Spinal cord (tissue), 10 donors: ENCODE measurements around the gene ABCF3. TPM values are rescaled to one million over a fixed set of nuclear protein-coding genes. Genes with fewer than 3 reads are reported as not detected.

ENCODE experiments used
- DNase-seq, 6 donors: peaks; one replicate each; pipeline versions ENCODE4 v3.0.0 to v3.0.0-alpha.2; 2013 to 2015; ENCODE audit warnings: low spot score in 6 of 6, low read depth in 4 of 6
- H3K27ac ChIP-seq: one replicate; pipeline ENCODE4 v1.5.1; 2013; ENCODE audit warnings: low read depth, low read length, control low read depth
- H3K27me3 ChIP-seq: one replicate; pipeline ENCODE4 v1.6.1; 2013; ENCODE audit warnings: low read length; ENCODE audit not compliant: control insufficient read depth, insufficient read depth
- H3K36me3 ChIP-seq: one replicate; pipeline ENCODE4 v1.6.1; 2013; ENCODE audit warnings: low read length; ENCODE audit not compliant: control insufficient read depth, insufficient read depth
- H3K4me1 ChIP-seq: one replicate; pipeline ENCODE4 v1.6.1; 2013; ENCODE audit warnings: low read length; ENCODE audit not compliant: control insufficient read depth, insufficient read depth
- H3K4me3 ChIP-seq: one replicate; pipeline ENCODE4 v1.5.1; 2013; ENCODE audit warnings: low read depth, low read length, control low read depth
- H3K9me3 ChIP-seq: one replicate; pipeline ENCODE4 v1.6.1; 2013; ENCODE audit warnings: low read length; ENCODE audit not compliant: control insufficient read depth, insufficient read depth
- WGBS: methylation state at CpG from one replicate; pipeline ENCODE4 v1.1.5; 2013; ENCODE audit warnings: missing lambda C conversion rate; ENCODE audit not compliant: insufficient coverage; 5-methylcytosine and 5-hydroxymethylcytosine counted together
- polyA plus RNA-seq, 2 donors: library from polyadenylated mRNA; unstranded; fragments of 120-200 nt; gene quantifications; one replicate each; pipeline ENCODE4 v1.2.1, GENCODE V29; 2013; ENCODE audit not compliant: insufficient read length in 2 of 2
- total RNA-seq, 2 donors: library from RNA; depleted of rRNA in 1 of 2; stranded (reverse); fragments of 120-200 nt in 1 of 2; fragments of >200 nt in 1 of 2; gene quantifications; one replicate each; pipeline versions ENCODE4 v1.2.3 to v1.2.4, GENCODE V29; 2013 to 2014
- donor health status: healthy.

ABCF3 gene
- total and polyA plus RNA-seq, 4 donors, result 47.9 to 94.4 (median 63.9) TPM

DNA sequence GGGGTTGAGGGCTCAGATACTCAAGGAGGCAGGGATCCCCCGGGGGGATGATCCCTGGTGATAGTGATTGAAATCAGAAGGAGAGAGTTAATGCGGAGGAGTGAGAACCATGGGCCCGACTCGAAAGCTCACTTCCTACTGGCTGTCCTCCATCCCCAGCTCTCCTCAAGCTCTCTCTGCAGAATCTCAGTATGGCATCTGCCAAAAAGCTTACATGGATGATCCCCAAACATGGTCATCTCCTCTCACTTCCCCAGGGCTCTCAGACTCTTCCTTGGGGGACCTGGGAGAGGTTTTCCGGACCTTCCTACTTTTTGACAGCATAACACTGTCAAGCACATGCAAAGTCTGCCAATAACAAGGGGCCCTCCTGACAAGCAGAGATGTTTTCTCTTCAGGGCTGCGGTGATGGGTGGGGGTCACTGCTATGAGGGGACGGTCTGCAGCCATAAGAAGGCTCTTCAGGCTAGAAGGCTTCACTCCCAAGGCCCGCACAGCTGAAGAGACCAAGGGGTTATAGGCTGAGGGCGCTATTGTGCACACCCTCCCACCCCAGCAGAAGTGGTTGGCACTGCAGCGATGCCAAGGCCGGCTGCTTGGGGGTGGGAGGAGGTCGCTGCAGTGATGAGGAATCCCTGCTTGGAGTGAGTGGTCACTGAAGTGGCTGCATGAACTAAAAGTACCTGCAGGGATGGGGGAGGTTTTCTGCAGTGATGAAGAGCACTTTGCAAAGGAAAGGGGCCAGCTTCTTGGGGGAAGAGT, 42.6 kb downstream of the ABCF3 start:
- H3K27ac ChIP-seq, result no peak overlapping the region
- peaks cover 31% of the 10 kb centered on the region for H3K27me3 ChIP-seq
- H3K4me1 ChIP-seq, result peaks cover 29% of the 10 kb centered on the region
- H3K9me3 ChIP-seq, result no peaks in the 10 kb centered on the region
- peak in 1 of 6 donors; percentile 50 for DNase-seq
- 43% methylated on average over 5 of the region's 12 CpGs for WGBS
- peaks cover 6% of the 10 kb centered on the region for H3K36me3 ChIP-seq
- H3K4me3 ChIP-seq, result no peak overlapping the region

DNA sequence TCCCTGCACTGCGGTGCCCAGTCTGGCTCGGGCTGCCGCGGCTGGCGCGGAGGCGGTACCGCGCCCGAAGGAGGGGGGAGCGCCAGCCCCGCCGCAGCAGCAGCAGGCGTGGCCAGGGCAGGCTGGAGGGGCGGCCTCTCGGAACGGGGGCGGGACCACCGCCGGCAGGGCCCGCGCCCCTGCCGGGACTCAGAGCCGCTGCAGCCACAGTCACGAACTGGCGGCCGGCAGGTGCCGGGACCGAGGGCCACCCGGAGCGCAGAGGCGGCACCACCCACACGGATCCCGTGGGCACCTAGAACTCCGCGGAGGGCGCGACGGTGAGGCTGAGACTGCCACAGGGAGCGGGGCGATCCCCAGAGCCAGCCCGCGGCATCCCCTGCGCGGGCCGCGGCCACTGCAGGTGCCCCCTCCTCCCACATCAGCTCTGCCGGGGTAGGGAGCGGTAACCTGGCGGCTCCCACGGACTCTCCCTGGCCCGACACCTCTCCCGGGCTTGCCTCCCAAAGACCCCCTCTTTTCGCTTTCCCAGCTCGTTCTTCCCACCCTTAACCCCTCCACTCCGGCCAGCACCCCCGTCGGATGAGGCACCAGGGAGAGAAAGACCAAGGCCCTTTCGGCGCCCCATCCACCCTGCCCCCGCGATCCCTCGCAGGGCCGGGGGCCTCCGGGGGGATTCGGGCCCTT, 43.5 kb downstream of the ABCF3 start, which contains the start of gene VWA5B2:
Gene VWA5B2, plus strand, starts transcription at position 192 of the 687 bp plus-strand sequence. CDS start 944 bp downstream, outside the sequence.
- WGBS, result under 1% methylated on average over 60 of the region's 66 CpGs
- Histone ChIP-seq H3K4me1 (peaks cover 31% of the 10 kb centered on the region), H3K4me3 (peak within 1 kb of the TSS; percentile 42), H3K9me3 (no peaks in the 10 kb centered on the region), H3K27ac (no peak within 1 kb of the TSS), H3K36me3 (peaks cover 9% of the 10 kb centered on the region), H3K27me3 (peaks cover 31% of the 10 kb centered on the region)
- DNase-seq, result peak in 3 of 6 donors; percentile 46 to 89 (median 81)

DNA sequence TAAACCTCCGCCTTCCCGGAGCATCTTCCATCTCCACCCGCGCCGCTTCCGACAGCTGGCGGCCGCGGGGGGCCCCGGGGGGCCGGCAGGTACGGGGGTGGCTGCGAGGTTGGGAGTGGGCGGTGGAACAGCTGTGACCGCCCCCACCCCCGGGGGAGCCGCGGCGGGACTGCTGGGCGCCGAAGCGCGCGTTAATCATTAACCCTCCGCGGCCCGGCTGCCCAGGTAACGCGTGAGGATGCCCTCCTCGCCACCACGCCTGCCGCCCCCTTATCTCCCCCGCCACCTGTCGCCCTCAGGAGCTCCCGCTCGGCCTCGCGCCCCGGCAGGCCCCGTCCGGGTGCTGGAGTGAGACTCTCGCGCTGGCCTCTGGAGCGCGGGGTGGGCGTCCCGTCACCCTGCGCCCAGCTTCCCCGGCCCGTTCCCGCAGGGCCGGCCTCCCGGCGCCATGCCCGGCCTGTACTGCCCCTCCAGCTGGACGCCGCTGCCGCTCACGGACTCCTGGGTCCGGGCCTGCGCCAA, 44.1 kb downstream of the ABCF3 start:
- no peak overlapping the region for H3K27ac ChIP-seq
- no peaks in the 10 kb centered on the region for H3K9me3 ChIP-seq
- H3K4me1 ChIP-seq, result peaks cover 31% of the 10 kb centered on the region
- peak in 1 of 6 donors; percentile 21 for DNase-seq
- H3K27me3 ChIP-seq, result peaks cover 31% of the 10 kb centered on the region
- peaks cover 9% of the 10 kb centered on the region for H3K36me3 ChIP-seq
- peak overlapping the region; percentile 42 for H3K4me3 ChIP-seq
- WGBS, result under 1% methylated on average over 51 of the region's 61 CpGs

DNA sequence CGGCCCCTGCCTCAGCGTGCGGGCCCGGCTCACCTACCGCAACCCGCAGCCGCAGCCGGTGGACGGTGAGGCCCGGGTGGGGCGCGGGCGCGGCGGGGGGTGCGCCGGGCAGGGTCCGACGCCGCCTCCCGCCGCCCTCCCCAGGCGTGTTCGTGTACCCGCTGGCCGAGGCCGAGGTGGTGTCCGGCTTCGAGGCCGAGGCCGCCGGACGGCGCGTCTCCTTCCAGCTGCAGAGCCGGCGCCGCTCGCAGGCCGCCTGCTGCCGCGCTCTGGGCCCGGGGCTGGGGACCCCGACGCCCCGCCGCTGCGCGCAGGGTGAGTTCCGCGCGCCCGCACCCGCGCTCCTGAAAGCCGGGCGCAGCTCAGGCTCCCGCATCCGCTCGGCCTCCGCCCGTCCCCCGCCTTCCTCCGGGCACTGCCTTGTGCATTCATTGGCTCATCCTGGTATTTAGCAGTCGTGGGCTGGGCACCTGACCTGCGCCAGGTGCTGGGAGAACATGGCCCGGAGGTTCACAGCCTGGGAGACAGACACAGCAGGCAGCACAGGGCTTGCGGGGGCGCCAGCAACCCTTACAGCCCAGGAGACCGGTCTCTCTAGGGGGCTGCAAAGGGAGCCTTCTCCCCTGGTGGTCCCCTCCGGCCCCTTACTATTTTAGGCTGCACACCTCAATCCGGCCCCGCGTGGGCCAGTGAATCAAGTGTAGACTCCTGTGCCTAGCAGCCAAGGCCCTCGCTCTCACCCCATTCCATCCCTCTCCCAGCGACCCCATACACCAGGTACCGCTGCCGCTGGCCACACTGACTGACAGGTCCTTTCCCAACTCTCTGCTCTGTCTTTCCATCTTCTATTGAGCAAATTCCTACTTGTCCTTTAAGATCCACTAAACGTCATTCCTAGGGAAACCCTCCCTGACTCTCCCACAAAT, 44.9 kb downstream of the ABCF3 start:
- Histone ChIP-seq H3K27me3 (peaks cover 31% of the 10 kb centered on the region), H3K27ac (no peak overlapping the region), H3K36me3 (peaks cover 9% of the 10 kb centered on the region), H3K9me3 (no peaks in the 10 kb centered on the region), H3K4me3 (no peak overlapping the region), H3K4me1 (peaks cover 31% of the 10 kb centered on the region)
- WGBS, result 4% methylated on average over 79 of the region's 79 CpGs
- DNase-seq, result peak in 1 of 6 donors; percentile 45

DNA sequence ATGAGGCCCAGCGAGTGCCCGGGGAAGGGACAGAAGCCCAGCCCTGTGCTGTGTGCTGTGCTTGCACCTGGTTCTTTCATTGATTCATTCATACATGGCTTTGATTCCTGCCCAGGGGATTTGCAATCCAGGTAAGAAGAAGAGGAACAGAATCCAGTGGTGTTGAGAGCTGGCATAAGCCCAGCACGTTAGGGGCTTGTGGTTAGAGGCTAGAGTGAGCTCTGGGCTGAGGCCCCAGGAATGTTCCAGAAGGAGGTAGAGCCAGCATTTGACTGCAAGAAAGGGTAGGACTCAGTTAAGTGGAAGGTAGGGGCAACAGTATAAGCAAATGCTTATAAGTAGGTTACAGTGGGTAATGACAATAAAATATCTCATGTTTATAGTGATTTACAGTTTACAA, 45.7 kb downstream of the ABCF3 start:
- 13% methylated on average over 2 of the region's 3 CpGs for WGBS
- H3K9me3 ChIP-seq, result no peaks in the 10 kb centered on the region
- peaks cover 31% of the 10 kb centered on the region for H3K27me3 ChIP-seq
- no peak overlapping the region for H3K27ac ChIP-seq
- DNase-seq, result no peak
- no peak overlapping the region for H3K4me3 ChIP-seq
- H3K36me3 ChIP-seq, result peaks cover 12% of the 10 kb centered on the region
- peaks cover 31% of the 10 kb centered on the region for H3K4me1 ChIP-seq

DNA sequence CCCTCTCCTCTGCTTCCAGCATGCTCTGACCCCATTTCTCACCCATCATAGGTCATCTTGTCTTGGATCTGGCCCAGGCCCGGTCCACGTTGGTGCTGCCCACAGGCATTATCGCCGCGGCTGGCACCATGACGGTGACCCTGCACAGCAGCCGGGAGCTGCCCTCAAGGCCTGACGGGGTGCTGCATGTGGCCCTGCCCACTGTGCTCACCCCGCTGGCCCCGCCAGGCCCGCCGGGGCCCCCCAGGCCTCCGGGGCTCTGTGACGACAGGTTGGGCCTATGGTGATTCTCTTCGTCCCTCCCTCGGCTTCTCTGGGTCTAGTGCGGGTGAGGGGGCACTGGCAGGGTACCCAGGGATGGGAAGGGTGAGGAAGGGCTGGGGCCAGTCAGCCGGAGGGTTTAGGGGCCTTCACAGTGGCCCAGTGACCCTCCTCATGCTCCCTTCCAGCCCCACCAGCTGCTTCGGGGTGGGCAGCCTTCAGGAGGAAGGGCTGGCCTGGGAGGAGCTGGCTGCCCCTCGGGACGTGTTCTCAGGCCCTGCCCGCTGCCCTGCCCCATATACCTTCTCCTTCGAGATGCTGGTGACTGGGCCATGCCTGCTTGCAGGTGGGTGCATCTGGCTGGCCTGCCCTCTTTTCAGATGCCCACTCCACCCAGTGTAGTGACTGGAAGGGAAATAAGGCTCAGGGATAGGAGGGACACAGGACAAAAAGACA, 47.3 kb downstream of the ABCF3 start:
- H3K4me3 ChIP-seq, result no peak overlapping the region
- DNase-seq, result no peak

DNA sequence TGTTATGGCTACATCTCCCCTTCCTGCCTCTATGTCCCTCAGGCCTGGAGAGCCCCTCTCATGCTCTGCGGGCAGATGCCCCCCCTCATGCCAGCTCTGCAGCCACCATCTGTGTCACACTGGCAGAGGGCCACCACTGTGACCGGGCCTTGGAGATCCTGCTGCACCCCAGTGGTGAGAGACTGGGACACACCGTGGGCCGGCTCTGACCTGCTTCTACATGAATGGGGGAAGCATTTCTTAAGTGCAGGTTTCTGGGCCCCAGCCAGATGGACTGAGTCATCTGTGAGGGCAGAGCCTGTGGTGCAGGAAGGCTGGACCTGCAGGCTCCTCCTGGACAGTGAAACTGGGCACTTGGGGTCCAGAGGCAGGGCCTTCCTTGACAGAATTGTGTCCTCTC, 48.2 kb downstream of the ABCF3 start:
- 33% methylated on average over 4 of the region's 4 CpGs for WGBS
- Histone ChIP-seq H3K27me3 (peaks cover 24% of the 10 kb centered on the region), H3K36me3 (peaks cover 17% of the 10 kb centered on the region), H3K4me1 (peaks cover 28% of the 10 kb centered on the region), H3K27ac (no peak overlapping the region), H3K9me3 (no peaks in the 10 kb centered on the region), H3K4me3 (no peak overlapping the region)
- no peak for DNase-seq

More for the DNA sequence above, 47.3 kb downstream of the ABCF3 start:
- WGBS, result 86% methylated on average over 21 of the region's 23 CpGs
- Histone ChIP-seq H3K9me3 (no peaks in the 10 kb centered on the region), H3K27me3 (peaks cover 24% of the 10 kb centered on the region), H3K36me3 (peaks cover 12% of the 10 kb centered on the region), H3K27ac (no peak overlapping the region), H3K4me1 (peaks cover 31% of the 10 kb centered on the region)

DNA sequence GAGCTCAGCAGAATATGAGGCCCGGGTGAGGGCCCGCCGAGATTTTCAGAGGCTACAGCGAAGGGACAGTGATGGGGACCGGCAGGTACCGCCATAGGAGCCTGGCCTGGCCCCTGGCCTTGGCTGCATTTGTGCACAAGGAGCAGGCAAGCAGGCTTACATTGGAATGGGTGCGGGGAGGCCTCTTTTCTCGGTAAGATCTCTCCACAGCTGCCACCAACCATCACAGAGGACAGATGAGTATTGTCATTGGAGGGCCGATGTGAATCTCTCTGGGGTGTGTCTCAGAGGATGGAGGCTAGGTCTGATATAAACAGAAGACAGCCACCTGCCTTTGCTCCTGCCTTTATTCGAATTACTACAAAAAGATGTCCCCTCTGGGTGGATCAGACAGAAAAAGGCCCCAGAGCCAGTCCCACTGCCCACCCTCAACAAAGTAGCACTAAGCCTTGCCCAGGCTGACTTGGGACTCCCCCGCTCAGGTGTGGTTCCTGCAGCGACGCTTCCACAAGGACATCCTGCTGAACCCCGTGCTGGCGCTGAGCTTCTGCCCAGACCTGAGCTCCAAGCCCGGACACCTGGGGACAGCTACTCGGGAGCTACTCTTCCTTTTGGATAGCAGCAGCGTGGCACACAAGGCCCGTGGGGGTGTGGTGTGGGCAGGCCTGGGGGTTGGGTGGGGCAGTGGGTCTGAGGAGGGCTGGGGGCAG, 48.8 kb downstream of the ABCF3 start:
- Histone ChIP-seq H3K27ac (no peak overlapping the region), H3K36me3 (peaks cover 23% of the 10 kb centered on the region), H3K4me3 (no peak overlapping the region), H3K4me1 (peaks cover 24% of the 10 kb centered on the region), H3K9me3 (no peaks in the 10 kb centered on the region), H3K27me3 (peaks cover 19% of the 10 kb centered on the region)
- WGBS, result 85% methylated on average over 13 of the region's 19 CpGs
- no peak for DNase-seq
